ENCODE measurements around the gene SKP2.

Gene SKP2

GRCh38 chr5:36145311-36145710 lies 6.6 kb upstream of the SKP2 start:
- no peak overlapping the region for H3K27ac ChIP-seq (ENCODE audit: low read depth, low read length)

GRCh38 chr5:36146390-36146789 lies 5.5 kb upstream of the SKP2 start:
- Histone ChIP-seq H3K27me3 (ENCODE audit: control insufficient read depth, low read length) (no peaks in the 10 kb centered on the region), H3K4me2 (ENCODE audit: low read length) (no peak overlapping the region), H3K9me3 (ENCODE audit: control insufficient read depth, insufficient read depth, low read length) (no peaks in the 10 kb centered on the region), H4K20me1 (ENCODE audit: control insufficient read depth, insufficient read depth, low read depth, low read length) (no peaks in the 10 kb centered on the region), H3K9me2 (replicated peaks; ENCODE audit: control insufficient read depth, low read length) (no peaks in the 10 kb centered on the region), H3K4me1 (ENCODE audit: control insufficient read depth, low read length) (peaks cover 8% of the 10 kb centered on the region), H3K27ac (ENCODE audit: low read depth, low read length) (no peak overlapping the region), H3K79me2 (ENCODE audit: control insufficient read depth, low read length) (peaks cover 66% of the 10 kb centered on the region), H3K4me3 (ENCODE audit: low read length) (no peak overlapping the region), H3F3A (ENCODE audit: control insufficient read depth, insufficient read depth) (no peaks in the 10 kb centered on the region), H3K36me3 (ENCODE audit: control insufficient read depth, low read length) (peaks cover 18% of the 10 kb centered on the region)
- TF ChIP-seq EZH2phosphoT487 (IDR thresholded peaks at IDR 0.05; ENCODE audit: borderline replicate concordance, low read length) (no peak), CTCF (IDR thresholded peaks at IDR 0.05; ENCODE audit: low read depth, low read length, poor library complexity, severe bottlenecking) (no peak)

More at GRCh38 chr5:36145311-36145710, 6.6 kb upstream of the SKP2 start:
- Histone ChIP-seq H3K4me3 (ENCODE audit: low read length) (no peak overlapping the region), H3K36me3 (ENCODE audit: control insufficient read depth, low read length) (peaks cover 28% of the 10 kb centered on the region), H3K9me3 (ENCODE audit: control insufficient read depth, insufficient read depth, low read length) (peaks cover 5% of the 10 kb centered on the region; the same call in 1 of the 2 replicates), H3F3A (ENCODE audit: control insufficient read depth, insufficient read depth) (no peaks in the 10 kb centered on the region), H3K4me2 (ENCODE audit: low read length) (no peak overlapping the region), H3K27me3 (ENCODE audit: control insufficient read depth, low read length) (no peaks in the 10 kb centered on the region), H3K79me2 (ENCODE audit: control insufficient read depth, low read length) (peaks cover 55% of the 10 kb centered on the region), H4K20me1 (ENCODE audit: control insufficient read depth, insufficient read depth, low read depth, low read length) (no peaks in the 10 kb centered on the region), H3K9me2 (replicated peaks; ENCODE audit: control insufficient read depth, low read length) (no peaks in the 10 kb centered on the region), H3K4me1 (ENCODE audit: control insufficient read depth, low read length) (peaks cover 4% of the 10 kb centered on the region)
- no peak for TF ChIP-seq CTCF (IDR thresholded peaks at IDR 0.05; ENCODE audit: low read depth, low read length, poor library complexity, severe bottlenecking)

- no peak for TF ChIP-seq EZH2phosphoT487 (IDR thresholded peaks at IDR 0.05; ENCODE audit: borderline replicate concordance, low read length)
- no peak for TF ChIP-seq CTCF (IDR thresholded peaks at IDR 0.05; ENCODE audit: low read depth, low read length, poor library complexity, severe bottlenecking)
- Histone ChIP-seq H3K9me3 (ENCODE audit: control insufficient read depth, insufficient read depth, low read length) (no peaks in the 10 kb centered on the region), H3K36me3 (ENCODE audit: control insufficient read depth, low read length) (peaks cover 13% of the 10 kb centered on the region), H3F3A (ENCODE audit: control insufficient read depth, insufficient read depth) (no peaks in the 10 kb centered on the region), H3K27ac (ENCODE audit: low read depth, low read length) (no peak overlapping the region), H3K4me2 (ENCODE audit: low read length) (no peak overlapping the region), H3K9me2 (replicated peaks; ENCODE audit: control insufficient read depth, low read length) (no peaks in the 10 kb centered on the region), H3K27me3 (ENCODE audit: control insufficient read depth, low read length) (no peaks in the 10 kb centered on the region), H3K79me2 (ENCODE audit: control insufficient read depth, low read length) (peaks cover 77% of the 10 kb centered on the region), H3K4me3 (ENCODE audit: low read length) (no peak overlapping the region), H3K4me1 (ENCODE audit: control insufficient read depth, low read length) (peaks cover 8% of the 10 kb centered on the region), H4K20me1 (ENCODE audit: control insufficient read depth, insufficient read depth, low read depth, low read length) (no peaks in the 10 kb centered on the region)
Observed at GRCh38 chr5:36147681-36148080, 4.2 kb upstream of the SKP2 start.

All from DOHH2 (cell line).